Transverse colon (tissue), 4 donors: ENCODE measurements around the gene IQGAP1. TPM values are rescaled to one million over a fixed set of nuclear protein-coding genes. Genes with fewer than 3 reads are reported as not detected.
A peak's percentile ranks its signal among the peaks of the same experiment; 100 is the strongest.

Experiments used
- DNase-seq: peaks from one replicate; pipeline ENCODE4 v3.0.0-alpha.2; 2019
- H3K27ac ChIP-seq, 4 donors: fragments of 200-600 bp; sonication (generic); 2 replicates each; pipeline ENCODE4 v1.5.1; 2016 to 2018; ENCODE audit warnings: inconsistent platforms in 4 of 4
- H3K27me3 ChIP-seq: fragments of 200-600 bp; sonication (generic); 2 replicates; pipeline ENCODE4 v1.5.1; 2017; ENCODE audit warnings: inconsistent platforms
- H3K36me3 ChIP-seq, 4 donors: fragments of 200-600 bp; sonication (generic); 2 replicates each; pipeline ENCODE4 v1.5.1; 2017 to 2019; ENCODE audit warnings: inconsistent platforms in 4 of 4
- H3K4me1 ChIP-seq, 4 donors: fragments of 200-600 bp; sonication (generic); 2 replicates each; pipeline ENCODE4 v1.5.1; 2017 to 2020; ENCODE audit warnings: inconsistent platforms in 4 of 4
- H3K4me3 ChIP-seq, 4 donors: fragments of 200-600 bp; sonication (generic); 1 replicate in 1 of 4; 2 replicates in 3 of 4; pipeline versions ENCODE4 v1.5.1 to v1.6.1; 2017 to 2019; ENCODE audit warnings: inconsistent platforms in 4 of 4
- H3K9me3 ChIP-seq, 2 donors: fragments of 200-600 bp; sonication (generic); 2 replicates each; pipeline ENCODE4 v1.5.1; 2017 to 2019; ENCODE audit warnings: inconsistent platforms in 2 of 2
- CTCF ChIP-seq, 5 experiments: fragments of 200-600 bp in 3 of 5; fragments of 450-650 bp in 2 of 5; sonication (generic) in 3 of 5; IDR thresholded peaks; 1 replicate in 2 of 5; 2 replicates in 3 of 5; pipeline ENCODE4 v1.5.1; 2016 to 2017; ENCODE audit warnings: antibody characterized with exemption in 5 of 5, inconsistent platforms in 3 of 5, mild to moderate bottlenecking in 2 of 5, moderate library complexity in 1 of 5
- EP300 ChIP-seq: sonication (generic); formaldehyde crosslinking; IDR thresholded peaks from one replicate; pipeline ENCODE4 v1.6.1; 2017; ENCODE audit warnings: antibody characterized with exemption, low read depth
- POLR2A ChIP-seq: fragments of 450-650 bp; IDR thresholded peaks from one replicate; pipeline ENCODE4 v1.6.1; 2016; ENCODE audit warnings: antibody characterized with exemption, mild to moderate bottlenecking, moderate library complexity
- POLR2AphosphoS5 ChIP-seq, 3 donors: sonication (generic); formaldehyde crosslinking; IDR thresholded peaks; one replicate each; pipeline ENCODE4 v1.6.1; 2016; ENCODE audit warnings: antibody characterized with exemption in 3 of 3
- WGBS, 2 donors: methylation state at CpG; one replicate each; pipeline ENCODE4 v1.1.5; 2018; ENCODE audit warnings: low coverage in 1 of 2; 5-methylcytosine and 5-hydroxymethylcytosine counted together
- in situ Hi-C, 4 donors: fragments of 200-750 bp; cut with MboI; loops; one replicate each; pipeline versions ENCODE4 v1.15.0 to v1.15.1; 2017; ENCODE audit warnings: low sequenced_read_pairs in 3 of 4, low pct_ligation_motif_present in 1 of 4, low pct_unique_long_range_greater_than_20kb in 1 of 4
- intact Hi-C: fragments of 100-400 bp; cut with DNase I; formaldehyde crosslinking; loops from one replicate; pipeline ENCODE4 v1.15.1; 2023; ENCODE audit warnings: low total_unique reads
- total RNA-seq, 4 donors: library from RNA; depleted of rRNA; stranded (reverse); fragments of >200 nt; gene quantifications; one replicate each; pipeline ENCODE4 v1.1.0, GENCODE V29; 2016

IQGAP1 gene
- total RNA-seq, 4 donors from 2014 or later = 82.8 to 354 (median 282) TPM

- H3K9me3 ChIP-seq = no peaks in the 10 kb centered on the region
- 91% methylated on average over 19 to 21 of the region's 21 CpGs for WGBS, 2 donors
- H3K27me3 ChIP-seq = no peaks in the 10 kb centered on the region
- H3K4me1 ChIP-seq = peaks cover 4 to 10% (median 5%) of the 10 kb centered on the region in 4 donors
- no peak overlapping the region for H3K4me3 ChIP-seq
- DNase-seq = no peak
- in situ Hi-C loops (no loop called here), intact Hi-C loops (no loop called here)
- no peaks in the 10 kb centered on the region for H3K36me3 ChIP-seq
- TF ChIP-seq POLR2A (no peak), EP300 (no peak), POLR2AphosphoS5 (IDR thresholded peaks at IDR 0.05) (no peak), CTCF (IDR thresholded peaks at IDR 0.05) (no peak)
- no peak overlapping the region for H3K27ac ChIP-seq
These were observed 39.0 kb upstream of the IQGAP1 start for GRCh38 chr15:90349072-90349471.

- H3K27me3 ChIP-seq = no peaks in the 10 kb centered on the region
- intact Hi-C loops = no loop called here
- H3K27ac ChIP-seq = no peak overlapping the region
- no peak for DNase-seq
- no peak overlapping the region for H3K4me3 ChIP-seq
- TF ChIP-seq CTCF (IDR thresholded peaks at IDR 0.05) = no peak
- no peak for TF ChIP-seq POLR2A
- TF ChIP-seq POLR2AphosphoS5 (IDR thresholded peaks at IDR 0.05) = no peak
- no peak for TF ChIP-seq EP300
- no peaks in the 10 kb centered on the region for H3K36me3 ChIP-seq
- H3K4me1 ChIP-seq = peaks cover 4 to 10% (median 5%) of the 10 kb centered on the region in 4 donors
- WGBS, 2 donors = 79 to 83% methylated on average over 6 to 9 of the region's 9 CpGs
- in situ Hi-C loops = no loop called here
- H3K9me3 ChIP-seq = no peaks in the 10 kb centered on the region
These were observed 38.2 kb upstream of the IQGAP1 start for GRCh38 chr15:90349821-90350220.

- peak overlapping the region in 2 of 4 donors; percentile 82 to 87 for H3K27ac ChIP-seq
- intact Hi-C loops = no loop called here
- 44 to 93% methylated on average over 5 to 24 of the region's 25 CpGs for WGBS, 2 donors
These were observed 36.4 kb upstream of the IQGAP1 start for GRCh38 chr15:90351479-90352106.

More at GRCh38 chr15:90351479-90352106, 36.4 kb upstream of the IQGAP1 start:
- Histone ChIP-seq H3K36me3 (no peaks in the 10 kb centered on the region), H3K9me3 (no peaks in the 10 kb centered on the region), H3K27me3 (no peaks in the 10 kb centered on the region), H3K4me1 (peaks cover 4 to 10% (median 5%) of the 10 kb centered on the region in 4 donors), H3K4me3 (peak overlapping the region in 3 of 4 donors; percentile 73 to 95 (median 80))
- DNase-seq = no peak
- no peak for TF ChIP-seq EP300
- no peak for TF ChIP-seq POLR2A
- no peak for TF ChIP-seq POLR2AphosphoS5 (IDR thresholded peaks at IDR 0.05)
- TF ChIP-seq CTCF (IDR thresholded peaks at IDR 0.05) = no peak
- in situ Hi-C loops = no loop called here
